Testis (tissue), 3 donors: Measurements from ENCODE around the gene INPP1. TPM values are rescaled to one million over a fixed set of nuclear protein-coding genes. Genes with fewer than 3 reads are reported as not detected.

ENCODE experiments used
- DNase-seq: peaks from one replicate; pipeline ENCODE4 v3.0.0-alpha.2; 2019
- H3K27ac ChIP-seq, 2 donors: fragments of 200-600 bp; sonication (generic); one replicate each; pipeline ENCODE4 v1.5.1; 2019
- H3K27me3 ChIP-seq: fragments of 200-600 bp; sonication (generic); one replicate; pipeline ENCODE4 v1.5.1; 2019
- H3K36me3 ChIP-seq: fragments of 200-600 bp; sonication (generic); one replicate; pipeline ENCODE4 v1.5.1; 2017; ENCODE audit warnings: low read depth; ENCODE audit errors: missing control alignments
- H3K4me1 ChIP-seq: fragments of 200-600 bp; sonication (generic); one replicate; pipeline ENCODE4 v1.5.1; 2019
- H3K4me3 ChIP-seq, 2 donors: fragments of 200-600 bp; sonication (generic); one replicate each; pipeline ENCODE4 v1.5.1; 2017 to 2019
- H3K9me3 ChIP-seq: fragments of 200-600 bp; sonication (generic); one replicate; pipeline ENCODE4 v1.5.1; 2017
- CTCF ChIP-seq, 3 experiments: fragments of 450-650 bp in 2 of 3; fragments of 200-600 bp in 1 of 3; sonication (generic) in 1 of 3; IDR thresholded peaks; one replicate each; pipeline ENCODE4 v1.5.1; 2016 to 2019; ENCODE audit warnings: antibody characterized with exemption in 3 of 3, mild to moderate bottlenecking in 2 of 3, moderate library complexity in 1 of 3
- POLR2A ChIP-seq: fragments of 450-650 bp; IDR thresholded peaks from one replicate; pipeline ENCODE4 v1.6.1; 2017; ENCODE audit warnings: antibody characterized with exemption, mild to moderate bottlenecking, moderate library complexity
- WGBS, 2 donors: methylation state at CpG; one replicate each; pipeline ENCODE4 v1.1.5; 2018; 5-methylcytosine and 5-hydroxymethylcytosine counted together
- intact Hi-C: fragments of 100-400 bp; cut with DNase I; formaldehyde crosslinking; loops from one replicate; pipeline ENCODE4 v1.15.1; 2023; ENCODE audit warnings: low total_unique reads
- polyA plus RNA-seq: library from polyadenylated mRNA; stranded (reverse); fragments of 350-450 nt; fragmentation: Illumina TruSeq; extraction: RNeasy Lipid Tissue Mini Kit (QIAGEN cat#74804); gene quantifications from one replicate; pipeline ENCODE4 v1.2.3, GENCODE V29; 2014; ENCODE audit warnings: low read depth, low replicate concordance; ENCODE audit not compliant: insufficient read depth
- total RNA-seq, 2 donors: library from RNA; depleted of rRNA; stranded (reverse); fragments of >200 nt; gene quantifications; one replicate each; pipeline ENCODE4 v1.2.3, GENCODE V29; 2016

INPP1 gene
- total and polyA plus RNA-seq, 3 donors from 2014 or later = 37.8 to 105 (median 62.6) TPM

GRCh38 chr2:190404487-190404886 lies 61.1 kb downstream of the INPP1 start:
- Histone ChIP-seq H3K4me3 (no peak overlapping the region), H3K4me1 (peaks cover 3% of the 10 kb centered on the region), H3K9me3 (no peaks in the 10 kb centered on the region), H3K27me3 (no peaks in the 10 kb centered on the region), H3K36me3 (no peaks in the 10 kb centered on the region), H3K27ac (no peak overlapping the region)
- intact Hi-C loops = no loop called here
- TF ChIP-seq POLR2A (no peak), CTCF (IDR thresholded peaks at IDR 0.05) (no peak)
- DNase-seq = no peak

- intact Hi-C loops = no loop called here
These were observed 61.7 kb downstream of the INPP1 start for GRCh38 chr2:190405070-190405469.

GRCh38 chr2:190405995-190406394 lies 62.6 kb downstream of the INPP1 start:
- WGBS, 2 donors = 92 to 95% methylated on average over 3 of the region's 3 CpGs
- no peaks in the 10 kb centered on the region for H3K27me3 ChIP-seq
- intact Hi-C loops = no loop called here
- no peak for TF ChIP-seq POLR2A
- no peak for TF ChIP-seq CTCF (IDR thresholded peaks at IDR 0.05)
- peaks cover 3% of the 10 kb centered on the region for H3K4me1 ChIP-seq
- H3K36me3 ChIP-seq = no peaks in the 10 kb centered on the region
- DNase-seq = no peak
- H3K4me3 ChIP-seq = no peak overlapping the region
- no peaks in the 10 kb centered on the region for H3K9me3 ChIP-seq
- no peak overlapping the region for H3K27ac ChIP-seq

More at GRCh38 chr2:190405070-190405469, 61.7 kb downstream of the INPP1 start:
- H3K27me3 ChIP-seq = no peaks in the 10 kb centered on the region
- no peak for DNase-seq
- no peak overlapping the region for H3K4me3 ChIP-seq
- H3K27ac ChIP-seq = no peak overlapping the region
- peaks cover 3% of the 10 kb centered on the region for H3K4me1 ChIP-seq
- H3K9me3 ChIP-seq = no peaks in the 10 kb centered on the region
- H3K36me3 ChIP-seq = no peaks in the 10 kb centered on the region
- TF ChIP-seq CTCF (IDR thresholded peaks at IDR 0.05) (no peak), POLR2A (no peak)
- 88 to 97% methylated on average over 3 of the region's 3 CpGs for WGBS, 2 donors

- H3K4me3 ChIP-seq = no peak overlapping the region
- H3K4me1 ChIP-seq = peaks cover 3% of the 10 kb centered on the region
- no peak for DNase-seq
- H3K27me3 ChIP-seq = no peaks in the 10 kb centered on the region
- H3K27ac ChIP-seq = no peak overlapping the region
- no peaks in the 10 kb centered on the region for H3K9me3 ChIP-seq
- intact Hi-C loops = no loop called here
- WGBS, 2 donors = 62 to 73% methylated on average over 4 of the region's 4 CpGs
- no peaks in the 10 kb centered on the region for H3K36me3 ChIP-seq
- TF ChIP-seq CTCF (IDR thresholded peaks at IDR 0.05) (no peak), POLR2A (no peak)
These were observed 63.4 kb downstream of the INPP1 start for GRCh38 chr2:190406805-190407204.

GRCh38 chr2:190407246-190407661 lies 63.9 kb downstream of the INPP1 start:
- Histone ChIP-seq H3K4me3 (peak overlapping the region; percentile 81 to 83), H3K27ac (peak overlapping the region in 1 of 2 donors; percentile 76), H3K27me3 (no peaks in the 10 kb centered on the region), H3K36me3 (no peaks in the 10 kb centered on the region), H3K9me3 (no peaks in the 10 kb centered on the region), H3K4me1 (peaks cover 3% of the 10 kb centered on the region)
- TF ChIP-seq CTCF (IDR thresholded peaks at IDR 0.05) (no peak), POLR2A (no peak)
- intact Hi-C loops = no loop called here
- no peak for DNase-seq
- 44 to 45% methylated on average over 11 of the region's 11 CpGs for WGBS, 2 donors
